CD14-positive monocyte (primary cell): Measurements from ENCODE around the gene KRTAP10-5. TPM values are rescaled to one million over a fixed set of nuclear protein-coding genes. Genes with fewer than 3 reads are reported as not detected.

Source experiments
- DNase-seq, 3 donors: peaks; one replicate each; pipeline ENCODE4 v3.0.0-alpha.2; 2011 to 2022
- H2AFZ ChIP-seq: 2 replicates; pipeline ENCODE4 v1.6.0; 2012; ENCODE audit warnings: mild to moderate bottlenecking, low read depth, low read length, inconsistent platforms; ENCODE audit not compliant: insufficient read depth, poor library complexity, severe bottlenecking
- H3K27ac ChIP-seq, 2 donors: 1 replicate in 1 of 2; 2 replicates in 1 of 2; pipeline ENCODE4 v1.5.1; 2012 to 2013; ENCODE audit warnings: low read length in 2 of 2, control low read depth in 1 of 2, inconsistent platforms in 1 of 2, low read depth in 1 of 2, mild to moderate bottlenecking in 1 of 2
- H3K27me3 ChIP-seq, 2 donors: one replicate each; pipeline versions ENCODE4 v1.6.0 to v1.6.1; 2011 to 2013; ENCODE audit warnings: low read length in 2 of 2; ENCODE audit not compliant: control insufficient read depth in 2 of 2, insufficient read depth in 2 of 2
- H3K36me3 ChIP-seq, 2 donors: replicated peaks in 1 of 2; 1 replicate in 1 of 2; 2 replicates in 1 of 2; pipeline versions ENCODE4 v1.5.1 to v1.6.1; 2012 to 2013; ENCODE audit warnings: low read length in 2 of 2, control low read depth in 1 of 2, inconsistent platforms in 1 of 2, mild to moderate bottlenecking in 1 of 2; ENCODE audit not compliant: insufficient read depth in 2 of 2, control insufficient read depth in 1 of 2
- H3K4me1 ChIP-seq, 2 donors: 1 replicate in 1 of 2; 2 replicates in 1 of 2; pipeline versions ENCODE4 v1.5.1 to v1.6.1; 2012 to 2013; ENCODE audit warnings: low read length in 2 of 2, control low read depth in 1 of 2, inconsistent platforms in 1 of 2, mild to moderate bottlenecking in 1 of 2, moderate library complexity in 1 of 2; ENCODE audit not compliant: insufficient read depth in 2 of 2, control insufficient read depth in 1 of 2
- H3K4me2 ChIP-seq: replicated peaks from 2 replicates; pipeline ENCODE3; 2012; ENCODE audit warnings: low read length, moderate library complexity, mild to moderate bottlenecking; ENCODE audit not compliant: poor library complexity, severe bottlenecking; ENCODE audit errors: extremely low read depth
- H3K4me3 ChIP-seq, 3 experiments: fragments of 200-600 bp in 1 of 3; sonication (generic) in 1 of 3; replicated peaks in 1 of 3; 1 replicate in 2 of 3; 2 replicates in 1 of 3; pipeline ENCODE4 v1.5.1; 2011 to 2013; ENCODE audit warnings: low read length in 3 of 3, mild to moderate bottlenecking in 3 of 3, control low read depth in 2 of 3, low read depth in 2 of 3, inconsistent platforms in 1 of 3, moderate library complexity in 1 of 3
- H3K79me2 ChIP-seq: 2 replicates; pipeline ENCODE4 v1.6.0; 2012; ENCODE audit warnings: mild to moderate bottlenecking, control low read depth, inconsistent platforms, low read length, moderate library complexity; ENCODE audit not compliant: insufficient read depth
- H3K9ac ChIP-seq: 2 replicates; pipeline ENCODE4 v1.6.0; 2017; ENCODE audit warnings: low read length, mild to moderate bottlenecking; ENCODE audit not compliant: insufficient read depth, poor library complexity, severe bottlenecking
- H3K9me3 ChIP-seq, 2 donors: replicated peaks in 1 of 2; 1 replicate in 1 of 2; 2 replicates in 1 of 2; pipeline versions ENCODE4 v1.5.1 to v1.6.1; 2012 to 2013; ENCODE audit warnings: low read length in 2 of 2, control low read depth in 1 of 2; ENCODE audit not compliant: control insufficient read depth in 1 of 2, insufficient read depth in 1 of 2
- H4K20me1 ChIP-seq: 2 replicates; pipeline ENCODE4 v1.6.0; 2012; ENCODE audit warnings: mild to moderate bottlenecking, low read length, control low read depth, moderate library complexity; ENCODE audit not compliant: insufficient read depth
- H3K27ac Mint-ChIP-seq, 7 donors: one replicate each; pipeline ENCODE4 v1.8.0; 2020; ENCODE audit warnings: mild to moderate bottlenecking in 7 of 7, mixed read lengths in 7 of 7, moderate library complexity in 6 of 7, inconsistent platforms in 2 of 7
- H3K27me3 Mint-ChIP-seq, 3 donors: one replicate each; pipeline ENCODE4 v1.8.0; 2021 to 2022; ENCODE audit warnings: low read depth in 3 of 3, mild to moderate bottlenecking in 3 of 3, mixed read lengths in 3 of 3, moderate library complexity in 3 of 3, inconsistent platforms in 1 of 3
- H3K36me3 Mint-ChIP-seq, 2 donors: one replicate each; pipeline ENCODE4 v1.8.0; 2020; ENCODE audit warnings: mixed read lengths in 2 of 2, inconsistent platforms in 1 of 2, mild to moderate bottlenecking in 1 of 2
- H3K4me1 Mint-ChIP-seq: one replicate; pipeline ENCODE4 v1.8.0; 2020; ENCODE audit warnings: mild to moderate bottlenecking, mixed read lengths
- H3K4me3 Mint-ChIP-seq, 2 donors: one replicate each; pipeline ENCODE4 v1.8.0; 2020; ENCODE audit warnings: mild to moderate bottlenecking in 2 of 2, mixed read lengths in 2 of 2, moderate library complexity in 1 of 2
- H3K9me3 Mint-ChIP-seq, 7 donors: one replicate each; pipeline ENCODE4 v1.8.0; 2020 to 2022; ENCODE audit warnings: mixed read lengths in 7 of 7, mild to moderate bottlenecking in 6 of 7, moderate library complexity in 6 of 7, inconsistent platforms in 2 of 7
- CTCF ChIP-seq: fragments of 200-600 bp; IDR thresholded peaks from one replicate; pipeline ENCODE4 v1.8.0; 2022; ENCODE audit warnings: antibody characterized with exemption, mild to moderate bottlenecking
- WGBS: methylation state at CpG from one replicate; pipeline ENCODE4 v1.1.5; 2013; ENCODE audit warnings: missing lambda C conversion rate; ENCODE audit not compliant: insufficient coverage; 5-methylcytosine and 5-hydroxymethylcytosine counted together
- intact Hi-C, 2 donors: fragments of 100-400 bp; cut with micrococcal nuclease; formaldehyde crosslinking; loops; one replicate each; pipeline versions ENCODE4 v1.15.0 to v1.15.1; 2023
- polyA plus RNA-seq, 3 donors: library from polyadenylated mRNA; depleted of rRNA in 1 of 3; unstranded in 2 of 3; stranded (reverse) in 1 of 3; fragments of 300-500 nt in 2 of 3; fragments of >200 nt in 1 of 3; fragmentation: Illumina TruSeq in 2 of 3; gene quantifications; 1 replicate in 2 of 3; 2 replicates in 1 of 3; pipeline ENCODE4 v1.2.3, GENCODE V29; 2012 to 2021

KRTAP10-5 gene
- polyA plus RNA-seq, 3 donors, result not detected

- no peak overlapping the region for H2AFZ ChIP-seq
- no peak overlapping the region for H3K4me2 ChIP-seq
- H3K27me3 Mint-ChIP-seq, result peaks cover 13 to 49% (median 17%) of the 10 kb centered on the region in 3 donors
- no peak overlapping the region for H3K9ac ChIP-seq
- H3K36me3 Mint-ChIP-seq, result no peaks in the 10 kb centered on the region
- H3K27ac Mint-ChIP-seq, result no peak overlapping the region
- DNase-seq, result no peak
- TF ChIP-seq CTCF, result no peak
- no peaks in the 10 kb centered on the region for H3K79me2 ChIP-seq
- no peak overlapping the region for H3K27ac ChIP-seq
- no peak overlapping the region for H3K4me3 Mint-ChIP-seq
- 45% methylated on average over 6 of the region's 11 CpGs for WGBS
- no peak overlapping the region for H3K4me3 ChIP-seq
- H3K4me1 Mint-ChIP-seq, result no peaks in the 10 kb centered on the region
- no peaks in the 10 kb centered on the region for H4K20me1 ChIP-seq
- peaks cover 22 to 45% (median 34%) of the 10 kb centered on the region in 7 donors for H3K9me3 Mint-ChIP-seq
- H3K36me3 ChIP-seq, result no peaks in the 10 kb centered on the region
- H3K27me3 ChIP-seq, result peaks cover 0 to 16% of the 10 kb centered on the region in 2 donors
- H3K4me1 ChIP-seq, result no peaks in the 10 kb centered on the region
- H3K9me3 ChIP-seq, result peaks cover 6 to 28% of the 10 kb centered on the region in 2 donors
- intact Hi-C loops, result no loop called here
These were observed 2.8 kb upstream of the KRTAP10-5 start for GRCh38 chr21:44583089-44583799.

DNA sequence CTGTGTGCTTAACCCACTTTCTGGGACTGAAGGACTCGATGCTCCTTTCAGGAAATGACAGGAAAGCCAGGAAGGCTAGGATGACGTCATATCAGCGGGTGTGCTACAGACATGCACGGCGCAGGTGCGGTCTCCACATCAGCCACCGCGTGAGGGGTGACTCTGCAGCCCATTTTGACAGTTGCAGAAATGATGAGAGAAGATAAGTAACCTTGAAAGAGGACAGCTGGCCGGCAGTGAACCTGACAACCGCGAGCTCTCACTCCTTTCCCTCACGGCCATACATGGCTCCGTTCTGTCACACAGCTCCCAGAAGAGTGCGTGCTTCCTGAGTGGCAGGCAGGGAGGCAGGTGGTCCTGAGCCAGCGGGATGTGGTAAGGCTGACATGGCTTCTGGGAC, 1.7 kb upstream of the KRTAP10-5 start:
- no peak overlapping the region for H3K4me2 ChIP-seq
- peaks cover 6 to 33% of the 10 kb centered on the region in 2 donors for H3K9me3 ChIP-seq
- no peak for TF ChIP-seq CTCF
- H3K27ac ChIP-seq, result no peak overlapping the region
- H3K27me3 Mint-ChIP-seq, result peaks cover 12 to 44% (median 14%) of the 10 kb centered on the region in 3 donors
- H3K36me3 Mint-ChIP-seq, result no peaks in the 10 kb centered on the region
- no peaks in the 10 kb centered on the region for H3K36me3 ChIP-seq
- no peaks in the 10 kb centered on the region for H3K4me1 Mint-ChIP-seq
- no peak overlapping the region for H3K27ac Mint-ChIP-seq
- WGBS, result 91% methylated on average over 10 of the region's 15 CpGs
- H3K4me3 ChIP-seq, result no peak overlapping the region
- intact Hi-C loops, result no loop called here
- peaks cover 0 to 16% of the 10 kb centered on the region in 2 donors for H3K27me3 ChIP-seq
- no peaks in the 10 kb centered on the region for H4K20me1 ChIP-seq
- DNase-seq, result no peak
- H3K79me2 ChIP-seq, result no peaks in the 10 kb centered on the region
- peaks cover 24 to 53% (median 43%) of the 10 kb centered on the region in 7 donors for H3K9me3 Mint-ChIP-seq
- no peak overlapping the region for H3K9ac ChIP-seq
- no peaks in the 10 kb centered on the region for H3K4me1 ChIP-seq
- no peak overlapping the region for H3K4me3 Mint-ChIP-seq
- no peak overlapping the region for H2AFZ ChIP-seq
